Nephron progenitor cell (in vitro differentiated cells): ENCODE measurements around the gene TRAK2.

Experiments
- DNase-seq: peaks from one replicate; pipeline ENCODE4 v3.0.0; 2021
- H3K27ac Mint-ChIP-seq: 2 replicates; pipeline ENCODE4 v1.8.0; 2021; ENCODE audit warnings: mild to moderate bottlenecking, moderate library complexity, mixed read lengths
- H3K27me3 Mint-ChIP-seq: 2 replicates; pipeline ENCODE4 v1.8.0; 2021; ENCODE audit warnings: mild to moderate bottlenecking, low read depth, mixed read lengths; ENCODE audit not compliant: poor library complexity
- H3K36me3 Mint-ChIP-seq: 2 replicates; pipeline ENCODE4 v1.8.0; 2021; ENCODE audit warnings: low read depth, mixed read lengths
- H3K4me1 Mint-ChIP-seq: 2 replicates; pipeline ENCODE4 v1.8.0; 2021; ENCODE audit warnings: mixed read lengths
- H3K4me3 Mint-ChIP-seq: 2 replicates; pipeline ENCODE4 v1.8.0; 2021; ENCODE audit warnings: mild to moderate bottlenecking, moderate library complexity, mixed read lengths
- H3K9me3 Mint-ChIP-seq: 2 replicates; pipeline ENCODE4 v1.8.0; 2021; ENCODE audit warnings: mild to moderate bottlenecking, moderate library complexity, mixed read lengths
- CTCF ChIP-seq: fragments of 200-600 bp; sonication (generic); IDR thresholded peaks from 2 replicates; pipeline ENCODE4 v1.5.0; 2021; ENCODE audit warnings: antibody characterized with exemption

Gene TRAK2

GRCh38 chr2:201452922-201453643, 1.8 kb upstream of the TRAK2 start:
- H3K27me3 Mint-ChIP-seq, result peaks cover 13% of the 10 kb centered on the region
- H3K27ac Mint-ChIP-seq, result no peak overlapping the region
- no peak for TF ChIP-seq CTCF

GRCh38 chr2:201452058-201452921, 1.0 kb upstream of the TRAK2 start:
- peaks cover 13% of the 10 kb centered on the region for H3K27me3 Mint-ChIP-seq
- peaks cover 4% of the 10 kb centered on the region for H3K36me3 Mint-ChIP-seq
- H3K9me3 Mint-ChIP-seq, result no peaks in the 10 kb centered on the region
- H3K27ac Mint-ChIP-seq, result peak overlapping the region; percentile 72
- no peak for DNase-seq
- peak overlapping the region; percentile 95 for H3K4me3 Mint-ChIP-seq
- no peak for TF ChIP-seq CTCF
- H3K4me1 Mint-ChIP-seq, result peaks cover 34% of the 10 kb centered on the region

More at GRCh38 chr2:201452922-201453643, 1.8 kb upstream of the TRAK2 start:
- Mint-ChIP-seq H3K9me3 (no peaks in the 10 kb centered on the region), H3K4me1 (peaks cover 34% of the 10 kb centered on the region), H3K4me3 (peak overlapping the region; percentile 95), H3K36me3 (peaks cover 4% of the 10 kb centered on the region)
- DNase-seq, result no peak

- Mint-ChIP-seq H3K4me1 (peaks cover 34% of the 10 kb centered on the region), H3K9me3 (no peaks in the 10 kb centered on the region), H3K36me3 (peaks cover 4% of the 10 kb centered on the region), H3K27me3 (peaks cover 13% of the 10 kb centered on the region), H3K27ac (peak overlapping the region; percentile 97), H3K4me3 (peak overlapping the region; percentile 97)
- TF ChIP-seq CTCF, result no peak
- no peak for DNase-seq
Measured at GRCh38 chr2:201450954-201451291, 335 bp downstream of the TRAK2 start.

- Mint-ChIP-seq H3K9me3 (no peaks in the 10 kb centered on the region), H3K36me3 (peaks cover 4% of the 10 kb centered on the region), H3K27ac (no peak overlapping the region), H3K4me1 (peaks cover 30% of the 10 kb centered on the region), H3K27me3 (peaks cover 11% of the 10 kb centered on the region), H3K4me3 (peak overlapping the region; percentile 63)
- DNase-seq, result no peak
- no peak for TF ChIP-seq CTCF
Measured at GRCh38 chr2:201448701-201449100, 2.6 kb downstream of the TRAK2 start.

GRCh38 chr2:201448061-201448460, 3.2 kb downstream of the TRAK2 start:
- no peak overlapping the region for H3K27ac Mint-ChIP-seq
- H3K4me1 Mint-ChIP-seq, result peaks cover 23% of the 10 kb centered on the region
- no peak for TF ChIP-seq CTCF
- no peak for DNase-seq
- peaks cover 6% of the 10 kb centered on the region for H3K27me3 Mint-ChIP-seq
- no peak overlapping the region for H3K4me3 Mint-ChIP-seq
- no peaks in the 10 kb centered on the region for H3K9me3 Mint-ChIP-seq
- H3K36me3 Mint-ChIP-seq, result peaks cover 4% of the 10 kb centered on the region
